Fibroblast of skin of back (primary cell): ENCODE measurements around the gene RBMXL3.

Experiments used
- DNase-seq: peaks from one replicate; pipeline ENCODE4 v3.0.0-alpha.2; 2013

The RBMXL3 gene

DNA sequence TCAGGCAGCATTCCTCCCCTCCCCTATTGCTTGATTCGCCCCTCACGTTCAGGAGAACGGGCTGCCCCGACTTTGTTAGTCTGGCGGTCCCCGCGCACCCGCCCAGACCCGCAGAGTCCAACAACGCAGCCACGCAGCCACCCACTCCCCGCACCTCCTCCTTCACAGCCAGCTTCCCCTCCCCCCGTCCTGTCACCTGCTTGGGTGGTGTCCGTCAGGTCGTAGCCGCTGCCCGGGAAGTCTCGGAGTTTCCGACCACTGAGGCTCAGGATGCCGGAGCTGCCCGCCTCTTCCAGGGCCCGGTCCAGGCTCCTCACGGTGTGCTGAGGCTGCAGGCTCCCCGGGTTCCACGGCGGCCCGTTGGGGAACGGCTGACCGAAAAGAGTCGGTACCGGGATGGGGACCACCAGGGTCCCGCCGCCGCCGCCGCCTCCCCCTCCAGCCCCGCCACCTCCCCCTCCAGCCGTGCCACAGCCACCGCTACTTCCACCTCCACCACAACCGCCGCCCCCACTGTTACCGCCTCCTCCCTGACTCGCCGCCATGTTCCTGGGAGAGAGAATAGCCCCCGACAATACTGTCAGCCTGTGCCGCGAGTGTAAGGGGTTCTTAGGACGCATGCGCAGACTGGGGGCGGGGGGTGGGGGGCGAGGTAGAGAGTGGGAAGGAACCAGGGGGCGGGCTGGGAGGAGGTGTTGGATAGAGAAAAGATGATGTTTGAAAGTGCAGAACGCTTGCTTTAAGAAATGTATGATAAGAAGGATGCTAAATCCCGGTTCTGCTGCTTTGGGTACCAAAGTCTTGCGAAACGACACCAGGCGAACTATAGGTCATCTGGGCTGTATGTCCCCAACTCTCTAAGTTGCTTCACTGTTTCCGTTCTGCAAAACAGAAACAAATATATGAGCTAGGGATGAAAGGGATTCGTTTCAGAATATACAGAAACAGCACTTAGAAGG, 44.6 kb downstream of the RBMXL3 start, which contains the start of gene LRCH2:
LRCH2 (minus strand) TSS at position 600 of the 959 bp plus-strand sequence; CDS start at position 545, 55 bp downstream.
- peak; percentile 39 for DNase-seq

DNA sequence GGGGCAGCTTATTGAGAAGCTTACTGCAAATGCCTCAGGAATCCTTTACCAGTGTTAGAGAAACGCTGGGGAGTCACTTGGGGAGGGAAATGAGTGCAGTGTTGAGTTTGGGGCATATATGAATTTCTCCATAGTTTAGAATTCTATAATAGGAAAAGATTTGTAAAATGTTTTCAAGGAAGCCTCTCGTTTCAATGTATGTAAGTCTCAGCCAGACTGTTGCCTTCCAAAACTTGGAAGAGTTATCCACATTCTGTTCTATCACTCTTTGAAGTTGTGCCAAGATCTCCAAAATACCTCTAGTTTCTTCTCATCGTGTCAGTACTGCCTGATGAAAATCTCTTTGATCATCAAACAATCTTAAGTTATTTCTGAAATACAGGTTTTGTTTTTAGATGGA, 45.3 kb downstream of the RBMXL3 start:
- DNase-seq, result no peak

DNA sequence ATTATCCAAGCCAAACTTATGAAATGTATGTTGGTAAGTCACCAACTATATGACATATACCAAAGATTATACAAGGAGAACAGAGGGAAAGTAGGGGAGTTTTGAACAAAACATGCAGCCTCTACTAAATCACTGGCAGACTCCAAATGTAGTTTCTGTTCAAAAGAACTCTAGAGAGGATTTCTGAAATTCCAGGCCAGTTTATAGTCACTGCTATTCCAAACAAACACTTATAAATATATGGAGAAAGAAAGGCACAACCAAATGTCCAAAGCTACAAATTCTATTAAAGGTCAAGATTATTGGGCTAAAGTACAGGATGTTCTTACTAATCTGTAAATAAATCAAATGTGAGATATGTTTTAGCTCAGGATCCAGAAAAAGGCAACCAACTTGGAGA, 47.4 kb downstream of the RBMXL3 start:
- no peak for DNase-seq

DNA sequence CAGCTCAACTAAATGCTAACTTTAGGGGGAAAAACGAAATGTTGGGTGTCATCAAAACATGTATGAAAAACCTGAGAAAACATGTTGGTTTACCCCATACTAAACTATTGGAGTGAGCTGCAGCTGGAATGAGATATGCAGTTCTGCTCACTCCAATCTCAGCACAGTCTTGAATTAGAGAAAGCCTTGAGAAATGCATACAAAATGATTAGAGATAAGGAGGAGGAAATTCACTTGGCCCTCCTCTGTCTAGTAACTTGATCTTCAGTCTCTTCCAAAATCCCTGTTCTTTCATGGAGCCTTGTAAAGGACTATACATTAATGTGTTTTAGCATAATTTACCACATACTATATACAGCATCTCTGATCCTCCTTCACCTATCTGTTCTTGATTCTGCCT, 47.8 kb downstream of the RBMXL3 start:
- DNase-seq, result no peak
